MM.1S (cell line): ENCODE results near the gene RNGTT.

Source experiments
- DNase-seq: peaks from one replicate; pipeline ENCODE4 v3.0.0-alpha.2; 2015
- H2AFZ ChIP-seq: fragments of 300-600 bp; sonication (generic); 2 replicates; pipeline ENCODE4 v1.6.0; 2016; ENCODE audit warnings: antibody characterized with exemption, low read length
- H3F3A ChIP-seq: fragments of 300-600 bp; sonication (generic); 2 replicates; pipeline ENCODE4 v1.6.1; 2016; ENCODE audit warnings: mild to moderate bottlenecking, antibody characterized with exemption, low read length, moderate library complexity, mixed read lengths; ENCODE audit not compliant: insufficient read depth
- H3K27ac ChIP-seq: fragments of 300-600 bp; sonication (generic); 2 replicates; pipeline ENCODE4 v1.5.1; 2016; ENCODE audit warnings: mild to moderate bottlenecking, low read length
- H3K27me3 ChIP-seq: fragments of 300-600 bp; sonication (generic); replicated peaks from 2 replicates; pipeline ENCODE4 v1.6.0; 2016; ENCODE audit warnings: low read length; ENCODE audit not compliant: insufficient read depth
- H3K36me3 ChIP-seq: fragments of 300-600 bp; sonication (generic); replicated peaks from 2 replicates; pipeline ENCODE4 v1.6.1; 2016; ENCODE audit warnings: mild to moderate bottlenecking, low read length, mixed read lengths; ENCODE audit not compliant: insufficient read depth
- H3K4me1 ChIP-seq: fragments of 300-600 bp; sonication (generic); 2 replicates; pipeline ENCODE4 v1.6.1; 2016; ENCODE audit warnings: low read length, mixed read lengths
- H3K4me2 ChIP-seq: fragments of 300-600 bp; sonication (generic); 2 replicates; pipeline ENCODE4 v1.6.0; 2016; ENCODE audit warnings: low read depth, low read length
- H3K4me3 ChIP-seq: fragments of 300-600 bp; sonication (generic); 2 replicates; pipeline ENCODE4 v1.5.1; 2016; ENCODE audit warnings: low read length, mixed read lengths
- H3K79me2 ChIP-seq: fragments of 300-600 bp; sonication (generic); 2 replicates; pipeline ENCODE4 v1.6.1; 2016; ENCODE audit warnings: mixed run types, low read length, mixed read lengths
- H3K9ac ChIP-seq: fragments of 300-600 bp; sonication (generic); 2 replicates; pipeline ENCODE4 v1.6.1; 2016; ENCODE audit warnings: low read length, mixed read lengths
- H3K9me2 ChIP-seq: fragments of 300-600 bp; sonication (generic); replicated peaks from 2 replicates; pipeline ENCODE4 v1.6.1; 2016; ENCODE audit warnings: mild to moderate bottlenecking, low read length, mixed read lengths; ENCODE audit not compliant: insufficient read depth
- H3K9me3 ChIP-seq: fragments of 300-600 bp; sonication (generic); replicated peaks from 2 replicates; pipeline ENCODE4 v1.6.1; 2016; ENCODE audit warnings: mild to moderate bottlenecking, low read length, mixed read lengths; ENCODE audit not compliant: insufficient read depth
- H4K20me1 ChIP-seq: fragments of 300-600 bp; sonication (generic); 2 replicates; pipeline ENCODE4 v1.6.1; 2016; ENCODE audit warnings: mild to moderate bottlenecking, low read length, moderate library complexity, mixed read lengths; ENCODE audit not compliant: insufficient read depth
- EZH2 ChIP-seq: fragments of 300-600 bp; sonication (generic); optimal IDR thresholded peaks from 2 replicates; pipeline ENCODE3; 2017; ENCODE audit warnings: low read depth, mild to moderate bottlenecking, antibody characterized with exemption, low read length, mixed read lengths
- EZH2phosphoT487 ChIP-seq: fragments of 300-600 bp; sonication (generic); IDR thresholded peaks from 2 replicates; pipeline ENCODE4 v1.6.1; 2018; ENCODE audit warnings: antibody characterized with exemption, low read length
- TF ChIP-seq, protein P1 (sequence below): fragments of 300-600 bp; sonication (generic); IDR thresholded peaks from 2 replicates; pipeline ENCODE4 v1.5.1; 2016; ENCODE audit warnings: antibody characterized with exemption, low read length, mixed read lengths

Gene RNGTT

GRCh38 chr6:88899569-88900316, 63.7 kb downstream of the RNGTT start:
- H3K36me3 ChIP-seq: no peaks in the 10 kb centered on the region; the same call in 1 of the 2 replicates
- no peaks in the 10 kb centered on the region for H3K9me3 ChIP-seq
- H3K9me2 ChIP-seq: no peaks in the 10 kb centered on the region
- H3K4me2 ChIP-seq: no peak overlapping the region
- no peak overlapping the region for H3K4me3 ChIP-seq
- no peaks in the 10 kb centered on the region for H3K27me3 ChIP-seq
- H3K4me1 ChIP-seq: no peaks in the 10 kb centered on the region
- H2AFZ ChIP-seq: no peak overlapping the region
- H4K20me1 ChIP-seq: no peaks in the 10 kb centered on the region
- H3K79me2 ChIP-seq: no peaks in the 10 kb centered on the region
- H3F3A ChIP-seq: no peaks in the 10 kb centered on the region
- TF ChIP-seq EZH2: no peak
- TF ChIP-seq EZH2phosphoT487: no peak
- TF ChIP-seq, protein P1, sequence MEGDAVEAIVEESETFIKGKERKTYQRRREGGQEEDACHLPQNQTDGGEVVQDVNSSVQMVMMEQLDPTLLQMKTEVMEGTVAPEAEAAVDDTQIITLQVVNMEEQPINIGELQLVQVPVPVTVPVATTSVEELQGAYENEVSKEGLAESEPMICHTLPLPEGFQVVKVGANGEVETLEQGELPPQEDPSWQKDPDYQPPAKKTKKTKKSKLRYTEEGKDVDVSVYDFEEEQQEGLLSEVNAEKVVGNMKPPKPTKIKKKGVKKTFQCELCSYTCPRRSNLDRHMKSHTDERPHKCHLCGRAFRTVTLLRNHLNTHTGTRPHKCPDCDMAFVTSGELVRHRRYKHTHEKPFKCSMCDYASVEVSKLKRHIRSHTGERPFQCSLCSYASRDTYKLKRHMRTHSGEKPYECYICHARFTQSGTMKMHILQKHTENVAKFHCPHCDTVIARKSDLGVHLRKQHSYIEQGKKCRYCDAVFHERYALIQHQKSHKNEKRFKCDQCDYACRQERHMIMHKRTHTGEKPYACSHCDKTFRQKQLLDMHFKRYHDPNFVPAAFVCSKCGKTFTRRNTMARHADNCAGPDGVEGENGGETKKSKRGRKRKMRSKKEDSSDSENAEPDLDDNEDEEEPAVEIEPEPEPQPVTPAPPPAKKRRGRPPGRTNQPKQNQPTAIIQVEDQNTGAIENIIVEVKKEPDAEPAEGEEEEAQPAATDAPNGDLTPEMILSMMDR: peak; percentile 35
- H3K27ac ChIP-seq: no peak overlapping the region
- no peak overlapping the region for H3K9ac ChIP-seq
- DNase-seq: no peak

- Histone ChIP-seq H3K4me2 (no peak overlapping the region), H2AFZ (no peak overlapping the region), H3K27ac (no peak overlapping the region), H3F3A (no peaks in the 10 kb centered on the region), H3K9ac (no peak overlapping the region), H3K27me3 (no peaks in the 10 kb centered on the region), H3K79me2 (no peaks in the 10 kb centered on the region), H4K20me1 (no peaks in the 10 kb centered on the region), H3K36me3 (no peaks in the 10 kb centered on the region), H3K4me3 (no peak overlapping the region), H3K9me3 (no peaks in the 10 kb centered on the region), H3K4me1 (no peaks in the 10 kb centered on the region), H3K9me2 (no peaks in the 10 kb centered on the region)
- no peak for DNase-seq
- TF ChIP-seq EZH2: no peak
- TF ChIP-seq, protein P1: no peak
- TF ChIP-seq EZH2phosphoT487: no peak
These were observed 67.5 kb downstream of the RNGTT start for GRCh38 chr6:88895911-88896310.

DNA sequence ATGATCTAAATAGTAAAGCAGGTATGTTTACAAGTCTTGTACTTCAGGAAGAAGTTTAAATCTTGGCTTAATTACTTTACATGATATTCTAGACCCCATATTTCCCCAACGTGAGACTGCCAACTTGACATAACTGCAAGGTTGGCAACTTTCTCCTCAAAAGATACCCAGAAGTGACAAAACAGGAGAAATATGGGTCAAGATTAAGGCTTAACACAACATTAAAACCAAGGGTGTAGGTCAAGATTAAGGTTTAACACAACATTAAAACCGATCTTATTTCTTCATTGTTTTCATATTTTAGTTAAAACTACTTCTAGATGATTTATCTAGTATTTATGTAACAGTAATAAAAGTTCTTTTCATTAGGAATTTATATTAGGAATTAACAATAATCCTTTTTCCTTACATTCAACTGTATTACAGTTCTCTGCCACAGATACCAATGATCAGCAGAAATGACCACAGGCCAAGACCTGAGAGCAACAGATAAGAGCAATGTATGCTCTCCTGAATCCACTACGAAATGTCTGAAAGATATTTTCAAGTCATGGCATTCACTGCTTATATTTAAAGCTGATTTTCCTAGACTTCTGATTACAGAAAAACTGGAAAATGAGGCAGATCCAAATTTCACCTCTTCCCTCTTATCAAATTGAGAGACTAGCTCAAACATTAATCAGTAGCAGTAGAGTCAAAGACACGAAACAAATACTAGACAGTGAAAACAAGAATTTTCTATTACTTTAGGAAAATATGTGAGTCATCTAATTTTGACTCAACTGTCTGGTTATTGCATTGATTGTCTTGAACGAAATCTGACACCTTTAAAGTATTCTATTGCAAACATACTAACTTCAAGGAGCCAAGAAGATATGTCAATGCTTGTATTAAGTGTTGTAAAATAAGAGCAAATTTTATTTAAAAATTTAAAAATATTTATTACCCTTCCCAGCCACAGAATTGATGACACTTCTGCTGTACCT, 72.3 kb downstream of the RNGTT start:
- no peak for DNase-seq
- Histone ChIP-seq H3K4me3 (no peak overlapping the region), H3K27me3 (no peaks in the 10 kb centered on the region), H3K9ac (no peak overlapping the region), H3K4me1 (no peaks in the 10 kb centered on the region), H4K20me1 (no peaks in the 10 kb centered on the region), H3F3A (no peaks in the 10 kb centered on the region), H3K9me3 (no peaks in the 10 kb centered on the region), H3K4me2 (no peak overlapping the region), H3K27ac (no peak overlapping the region), H2AFZ (no peak overlapping the region), H3K79me2 (no peaks in the 10 kb centered on the region), H3K36me3 (no peaks in the 10 kb centered on the region), H3K9me2 (no peaks in the 10 kb centered on the region)
- TF ChIP-seq EZH2 (no peak), EZH2phosphoT487 (no peak)
- TF ChIP-seq, protein P1: no peak
